HG03064 (cell line): ENCODE data around the gene CLN5.
A peak's percentile ranks its signal among the peaks of the same experiment; 100 is the strongest.
"Not testable (repeated sequence)": the region's sequence is repeated elsewhere in the genome, so short reads cannot be mapped to it uniquely, and the experiment has no call there.

Source experiments
- ATAC-seq: cut with Tn5 transposase; IDR thresholded peaks from one replicate; pipeline ENCODE4 v1.9.1; 2021; ENCODE audit warnings: low read depth; ENCODE audit not compliant: unreplicated experiment

The CLN5 gene

DNA sequence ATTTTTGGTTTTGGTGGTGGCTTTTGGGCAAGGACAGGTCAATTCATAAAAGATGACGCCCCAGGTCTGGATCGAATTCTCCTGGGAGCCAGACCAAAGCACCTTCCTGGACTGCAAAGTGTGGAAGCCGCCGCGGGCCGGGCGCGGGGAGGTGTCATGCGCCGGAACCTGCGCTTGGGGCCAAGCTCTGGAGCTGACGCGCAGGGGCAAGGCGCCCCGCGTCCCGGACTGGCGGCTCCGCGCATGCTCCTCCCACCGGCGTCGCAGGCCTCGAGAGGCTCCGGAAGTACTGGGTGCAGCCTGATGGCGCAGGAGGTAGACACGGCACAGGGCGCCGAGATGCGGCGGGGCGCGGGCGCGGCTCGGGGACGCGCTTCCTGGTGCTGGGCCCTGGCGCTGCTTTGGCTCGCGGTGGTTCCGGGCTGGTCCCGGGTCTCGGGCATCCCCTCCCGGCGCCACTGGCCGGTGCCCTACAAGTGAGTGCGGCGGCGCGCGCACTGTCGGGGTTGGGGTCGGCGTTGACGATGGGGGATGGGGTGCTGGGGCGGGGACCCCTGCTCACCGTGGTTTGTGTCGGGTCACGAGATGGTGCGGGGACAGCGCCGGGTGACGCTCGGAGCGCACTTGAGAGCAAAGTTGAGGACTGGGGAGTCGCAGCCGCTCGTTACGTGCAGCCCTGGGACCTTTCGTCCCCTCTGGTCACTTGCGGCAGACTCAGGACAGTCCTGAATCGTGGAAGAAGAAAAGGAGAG, at the start of gene CLN5:
TSS of gene CLN5 (plus strand) at position 286 of the 752 bp plus-strand sequence. CDS start at position 304, 18 bp downstream.
- ATAC-seq = peak; percentile 97

DNA sequence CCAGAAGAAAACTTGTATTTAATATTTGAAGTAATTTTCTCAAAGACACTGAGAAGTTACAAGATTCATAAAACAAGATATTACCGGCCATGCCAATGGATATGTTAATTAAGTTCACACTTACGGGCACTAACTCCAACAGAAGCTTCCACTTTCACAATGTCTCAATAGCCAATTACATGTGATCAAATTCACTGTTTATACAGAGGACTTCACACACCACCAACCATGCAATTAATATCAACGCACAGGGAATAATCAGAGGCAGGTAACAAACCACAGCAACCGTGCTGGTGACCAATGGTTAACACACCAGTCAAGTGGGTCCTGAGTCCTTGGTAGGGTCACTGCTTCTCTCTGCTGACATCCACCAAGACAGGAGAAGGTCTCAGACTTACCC, 49.5 kb upstream of the CLN5 start:
- no peak for ATAC-seq

DNA sequence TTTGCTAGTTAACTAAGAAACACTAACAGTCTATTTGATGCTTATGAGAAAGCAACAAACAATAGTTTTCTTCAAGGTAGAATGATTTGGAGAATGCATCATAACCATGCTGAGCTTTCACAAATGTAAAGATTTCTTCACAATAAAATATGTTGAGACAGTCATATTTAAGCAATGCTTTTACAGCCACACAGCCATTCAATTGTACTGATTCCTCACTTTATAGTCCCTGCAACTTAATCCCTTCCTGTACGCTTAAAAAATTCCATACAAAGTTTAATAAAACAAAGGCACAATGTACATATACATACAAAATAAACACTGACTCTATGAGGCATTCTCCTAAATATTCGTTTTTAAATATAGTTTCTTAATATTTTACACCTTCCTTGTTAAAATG, 48.2 kb upstream of the CLN5 start:
- no peak for ATAC-seq

DNA sequence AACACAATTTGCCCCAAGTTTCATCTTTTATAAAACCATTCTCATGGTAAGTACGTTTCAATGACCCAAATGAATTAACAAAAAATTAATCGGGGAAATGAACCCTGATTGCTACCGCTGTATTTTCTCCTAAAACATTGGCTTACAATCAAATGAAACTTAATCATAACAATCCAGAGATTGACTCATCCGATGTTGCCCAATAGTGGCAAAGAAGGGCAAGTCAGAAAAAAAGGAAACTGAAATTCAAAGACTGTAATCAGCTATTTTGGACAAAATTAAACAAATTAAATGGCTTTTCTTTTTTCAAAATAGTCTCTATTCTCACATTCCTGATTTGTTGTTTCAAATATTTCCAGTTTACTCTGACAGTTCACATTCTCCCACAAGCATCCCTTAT, 47.4 kb upstream of the CLN5 start:
- no peak for ATAC-seq

DNA sequence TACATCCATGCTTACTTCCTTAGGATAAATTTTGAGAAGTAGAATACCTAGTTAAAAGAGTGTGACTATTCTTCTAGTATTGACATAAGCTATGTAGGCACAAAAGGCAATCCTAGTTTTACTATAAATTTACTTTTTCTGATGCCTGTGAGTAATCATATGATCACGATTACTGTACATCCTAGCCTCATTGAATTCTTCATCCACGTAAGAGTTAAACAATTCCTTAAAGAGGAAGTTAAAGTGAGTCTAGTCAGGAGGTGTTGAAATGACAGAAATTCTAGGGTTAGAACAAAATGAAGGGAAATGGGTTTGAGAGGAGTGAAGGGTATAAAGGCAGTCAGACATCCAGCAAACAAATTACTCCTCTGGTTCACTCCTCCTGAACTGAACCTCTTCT, 43.7 kb upstream of the CLN5 start, which contains the start of gene ACOD1:
TSS of gene ACOD1 (plus strand) at position 363 of the 400 bp plus-strand sequence. CDS start 48 bp downstream, outside the sequence.
- ATAC-seq = no peak

DNA sequence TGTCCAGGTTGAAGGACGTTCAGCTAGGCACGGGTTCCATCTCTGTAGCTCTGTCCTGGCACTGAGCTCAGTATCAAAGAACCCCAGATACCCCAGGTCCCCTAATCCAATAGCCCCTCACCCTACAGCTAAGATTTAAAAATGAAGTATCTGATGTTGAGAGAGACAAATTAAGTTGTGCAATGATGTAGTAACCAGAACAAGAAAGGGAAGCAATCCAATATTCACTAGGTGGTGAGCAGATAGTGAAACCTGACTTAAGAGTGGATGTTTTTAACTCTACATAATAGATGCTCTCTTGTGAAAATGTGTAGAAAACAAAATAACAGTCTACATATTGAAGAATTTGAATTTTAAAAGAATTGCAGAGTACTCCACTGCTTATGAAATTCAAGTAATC, 41.8 kb upstream of the CLN5 start:
- no peak for ATAC-seq

DNA sequence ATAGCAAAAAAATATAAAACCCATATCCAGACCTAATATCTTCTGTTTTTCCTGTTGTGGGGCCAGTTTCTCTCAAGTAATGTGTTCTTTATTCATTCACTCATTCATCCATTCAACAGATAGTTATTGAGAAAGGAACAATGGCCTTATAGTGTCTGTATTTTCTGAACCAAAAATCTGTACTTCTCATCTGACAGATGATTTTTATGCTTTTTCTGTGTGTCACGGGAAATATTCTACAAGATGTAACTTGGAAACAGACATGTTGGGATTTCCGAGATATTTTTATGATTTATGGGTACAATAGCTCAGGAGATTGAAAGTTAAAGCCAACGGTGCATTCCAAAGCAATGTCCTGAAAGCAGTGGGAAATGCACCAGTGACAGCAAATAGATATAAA, 37.9 kb upstream of the CLN5 start:
- no peak for ATAC-seq

DNA sequence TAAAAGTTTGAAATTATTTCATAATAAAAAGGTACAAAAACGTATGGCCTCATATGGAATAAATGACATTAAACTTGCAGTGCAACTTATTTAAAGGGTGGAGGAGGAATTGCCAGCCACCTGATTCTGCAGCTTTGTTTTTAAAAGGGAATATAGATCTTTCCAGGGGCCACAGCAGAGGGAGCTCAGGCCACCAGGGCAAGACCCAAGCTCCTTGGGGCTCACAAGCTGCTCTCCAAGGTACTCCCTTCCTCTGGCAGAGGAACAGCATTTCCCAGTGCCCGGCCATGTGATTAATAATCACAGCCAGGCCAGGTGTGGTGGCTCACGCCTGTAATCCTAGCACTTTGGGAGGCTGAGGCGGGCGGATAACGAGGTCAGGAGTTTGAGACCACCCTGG, 37.3 kb upstream of the CLN5 start:
- ATAC-seq = no peak

DNA sequence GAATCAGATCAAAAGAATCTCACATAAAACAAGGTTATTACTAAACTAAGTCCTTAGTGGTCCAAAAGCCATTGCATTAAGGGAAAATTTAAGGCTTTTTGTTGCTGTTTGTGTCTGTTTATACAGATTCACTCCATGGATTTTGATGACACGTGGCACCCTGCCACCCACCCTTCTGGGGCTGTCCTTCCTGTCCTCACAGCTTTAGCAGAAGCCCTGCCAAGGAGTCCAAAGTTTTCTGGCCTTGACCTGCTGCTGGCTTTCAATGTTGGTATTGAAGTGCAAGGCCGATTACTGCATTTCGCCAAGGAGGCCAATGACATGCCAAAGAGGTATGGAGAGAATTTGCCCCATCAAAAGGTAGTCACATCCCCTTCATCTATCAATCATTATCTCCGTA, 36.7 kb upstream of the CLN5 start:
- no peak for ATAC-seq

DNA sequence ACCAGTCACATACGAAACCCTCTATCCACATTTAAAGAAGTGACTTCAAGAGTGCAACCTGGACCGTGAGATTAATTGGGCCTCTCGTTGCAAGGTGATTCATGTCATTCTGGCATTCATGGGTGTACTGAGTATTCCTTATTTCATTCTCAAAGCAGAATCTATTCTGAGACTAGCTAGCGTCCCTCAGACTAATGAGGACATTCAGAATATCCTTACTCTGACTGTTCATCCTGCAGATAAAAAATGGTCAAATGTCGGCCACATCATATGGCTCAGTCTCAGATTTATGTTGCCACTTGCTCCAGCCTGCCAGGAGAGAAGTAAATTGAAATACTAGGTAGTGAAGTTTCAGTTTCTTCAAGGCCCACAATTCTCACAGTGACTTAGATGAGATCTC, 36.2 kb upstream of the CLN5 start:
- ATAC-seq = no peak

DNA sequence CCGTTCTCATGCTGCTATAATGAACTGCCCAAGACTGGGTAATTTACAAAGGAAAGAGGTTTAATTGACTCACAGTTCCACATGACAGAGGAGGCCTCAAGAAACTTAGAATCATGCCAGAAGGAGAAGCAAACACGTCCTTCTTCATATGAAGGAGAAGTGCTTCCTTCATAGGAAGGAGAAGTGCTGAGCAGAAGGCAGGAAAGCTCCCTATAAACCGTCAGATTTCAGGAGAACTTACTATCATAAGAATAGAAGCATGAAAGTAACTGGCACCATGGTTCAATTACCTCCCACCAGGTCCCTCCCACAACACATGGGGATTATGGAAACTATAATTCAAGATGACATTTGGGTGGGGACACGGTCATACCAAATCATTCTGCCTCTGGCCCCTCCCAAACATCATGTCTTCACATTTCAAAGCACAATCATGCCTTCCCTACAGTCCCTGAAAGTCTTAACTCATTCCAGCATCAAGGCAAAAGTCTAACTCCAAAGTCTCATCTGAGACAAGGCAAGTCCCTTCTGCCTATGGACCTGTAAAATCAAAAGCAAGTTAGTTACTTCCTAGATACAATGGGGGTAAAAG, 32.9 kb upstream of the CLN5 start:
- ATAC-seq = no peak

DNA sequence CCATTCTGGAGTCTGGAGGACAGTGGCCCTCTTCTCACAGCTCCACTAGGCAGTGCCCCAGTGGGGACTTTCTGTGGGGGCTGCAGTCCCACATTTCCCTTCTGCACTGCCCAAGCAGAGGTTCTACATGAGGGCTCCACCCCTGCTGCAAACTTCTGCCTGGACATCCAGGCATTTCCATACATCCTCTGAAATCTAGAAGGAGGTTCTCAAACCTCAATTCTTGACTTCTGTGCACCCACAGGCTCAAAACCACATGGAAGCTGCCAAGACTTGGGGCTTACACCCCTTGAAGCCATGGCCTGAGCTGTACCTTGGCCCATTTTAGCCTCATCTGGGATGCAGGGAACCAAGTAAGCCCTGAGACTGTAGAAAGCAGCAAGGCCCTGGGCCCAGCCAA, 32.1 kb upstream of the CLN5 start:
- ATAC-seq = not testable (repeated sequence)

DNA sequence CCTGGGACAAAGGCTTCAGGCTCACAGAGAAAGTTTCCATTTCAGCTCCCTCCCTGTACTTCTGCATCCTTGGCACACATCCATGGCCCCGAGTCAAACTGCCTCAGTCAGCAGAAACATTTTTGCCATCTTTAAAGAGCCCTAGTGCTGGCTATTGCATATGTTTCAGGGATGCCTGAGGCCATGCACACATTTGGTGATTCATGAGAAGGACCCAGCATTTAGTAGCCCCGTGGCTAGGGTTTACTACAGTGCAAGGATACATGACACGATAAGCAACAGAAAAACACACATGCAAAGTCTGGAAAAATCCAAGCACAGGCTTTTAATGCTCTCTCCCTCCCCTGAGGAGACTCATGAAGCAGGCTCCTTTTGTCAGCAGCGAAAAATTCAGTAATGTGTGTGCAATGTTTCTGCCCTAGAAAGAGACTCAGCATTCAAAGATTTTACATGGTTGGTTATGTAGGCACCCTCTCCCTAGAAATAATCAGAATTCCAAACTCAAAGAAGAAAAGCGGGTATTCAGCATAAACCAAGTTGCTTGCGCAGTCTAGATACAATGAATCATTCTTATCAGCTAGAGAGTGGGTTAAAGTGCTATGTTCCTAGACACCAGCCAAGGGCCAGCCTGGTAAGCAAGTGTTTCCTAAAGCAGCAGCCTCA, 26.0 kb upstream of the CLN5 start:
- ATAC-seq = no peak

DNA sequence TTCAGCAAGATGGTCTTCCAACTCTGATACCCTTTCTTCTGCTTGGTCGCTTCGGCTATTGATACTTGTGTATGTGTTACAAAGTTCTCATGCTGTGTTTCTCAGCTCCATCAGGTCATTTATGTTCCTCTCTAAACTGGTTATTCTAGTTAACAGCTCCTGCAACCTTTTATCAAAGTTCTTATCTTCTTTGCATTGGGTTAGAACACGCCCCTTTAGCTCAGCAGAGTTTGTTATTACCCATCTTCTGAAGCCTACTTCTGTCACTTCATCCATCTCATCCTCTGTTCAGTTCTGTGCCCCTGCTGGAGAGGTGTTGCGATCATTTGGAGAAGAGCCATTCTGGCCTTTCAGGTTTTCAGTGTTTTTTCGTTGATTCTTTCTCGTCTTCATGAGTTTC, 24.9 kb upstream of the CLN5 start:
- no peak for ATAC-seq

DNA sequence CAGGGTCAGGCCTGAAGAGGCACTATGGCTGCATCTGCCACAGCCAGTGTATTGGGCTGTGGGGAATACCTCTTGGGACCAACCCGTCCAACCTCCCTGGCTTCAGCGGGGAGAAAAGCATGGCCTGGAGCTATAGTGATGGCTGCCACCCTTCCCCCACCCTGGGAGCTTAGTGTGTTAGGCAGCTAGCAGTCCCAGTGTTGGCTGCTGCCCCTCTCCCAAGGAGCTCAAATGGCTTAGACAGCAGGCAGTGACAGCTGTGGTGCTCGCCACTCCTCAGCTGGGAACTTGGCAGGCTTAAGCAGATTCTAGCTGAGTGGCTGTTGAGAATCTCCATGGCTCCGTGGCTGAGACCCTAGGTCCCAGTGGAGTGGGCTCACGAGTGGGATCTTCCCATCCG, 23.8 kb upstream of the CLN5 start:
- no peak for ATAC-seq

DNA sequence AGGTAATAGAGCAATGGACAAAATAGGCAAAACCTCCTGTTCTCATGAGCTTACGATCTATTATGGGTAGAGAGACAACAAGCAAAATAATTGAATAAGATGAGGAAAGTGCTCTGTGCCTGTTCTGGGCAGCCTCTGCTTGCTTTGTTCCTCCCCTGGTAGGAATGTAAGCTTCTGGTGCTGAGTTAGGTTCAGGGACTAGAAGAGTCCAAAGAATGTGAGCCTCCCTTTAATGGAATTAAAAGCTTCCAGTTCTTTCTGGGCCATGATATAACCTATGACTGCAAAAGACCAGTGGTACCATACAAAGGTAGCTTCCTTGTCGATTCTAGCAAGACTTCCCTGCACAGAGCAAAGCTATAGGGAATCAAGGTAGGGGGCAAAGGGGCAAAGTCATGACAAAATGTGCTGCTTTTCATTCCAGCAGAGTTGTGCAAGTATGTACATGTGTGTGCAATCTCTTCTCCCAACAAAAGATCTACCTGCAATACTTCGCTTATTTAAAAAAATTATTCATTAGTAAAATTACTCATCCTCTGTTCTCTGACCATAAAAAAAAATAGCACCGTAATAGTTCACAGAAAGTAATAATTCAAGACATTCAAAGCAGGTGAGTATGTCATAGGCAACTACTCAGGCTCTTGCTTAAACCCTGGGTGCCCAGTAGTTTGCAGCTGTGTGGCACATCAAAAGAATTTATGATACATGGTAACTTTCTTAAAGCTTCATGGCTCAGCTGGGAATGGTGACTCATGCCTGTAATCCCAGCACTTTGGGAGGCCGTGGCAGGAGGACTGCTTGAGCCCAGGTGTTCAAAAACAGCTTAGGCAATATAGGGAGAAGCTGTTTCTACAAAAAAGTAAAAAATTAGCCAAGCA, 22.2 kb upstream of the CLN5 start:
- no peak for ATAC-seq

DNA sequence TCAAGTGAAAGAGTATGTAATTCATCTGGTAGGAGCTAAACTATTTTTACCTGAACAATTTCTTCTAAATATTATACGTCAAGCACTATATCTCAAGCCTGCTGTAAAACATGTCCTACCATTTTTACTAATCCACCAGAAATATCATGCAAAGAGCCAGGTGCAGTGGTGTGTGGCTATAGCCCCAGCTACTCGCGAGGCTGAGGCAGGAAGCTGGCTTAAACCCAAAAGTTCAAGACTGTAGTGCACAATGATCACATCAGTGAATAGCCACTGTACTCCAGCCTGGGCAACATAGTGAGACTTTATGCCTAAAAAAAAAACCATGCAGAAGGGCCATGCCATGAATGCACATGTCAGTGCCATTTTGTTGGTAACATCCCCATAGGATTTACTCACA, 20.7 kb upstream of the CLN5 start:
- ATAC-seq = peak; percentile 69

DNA sequence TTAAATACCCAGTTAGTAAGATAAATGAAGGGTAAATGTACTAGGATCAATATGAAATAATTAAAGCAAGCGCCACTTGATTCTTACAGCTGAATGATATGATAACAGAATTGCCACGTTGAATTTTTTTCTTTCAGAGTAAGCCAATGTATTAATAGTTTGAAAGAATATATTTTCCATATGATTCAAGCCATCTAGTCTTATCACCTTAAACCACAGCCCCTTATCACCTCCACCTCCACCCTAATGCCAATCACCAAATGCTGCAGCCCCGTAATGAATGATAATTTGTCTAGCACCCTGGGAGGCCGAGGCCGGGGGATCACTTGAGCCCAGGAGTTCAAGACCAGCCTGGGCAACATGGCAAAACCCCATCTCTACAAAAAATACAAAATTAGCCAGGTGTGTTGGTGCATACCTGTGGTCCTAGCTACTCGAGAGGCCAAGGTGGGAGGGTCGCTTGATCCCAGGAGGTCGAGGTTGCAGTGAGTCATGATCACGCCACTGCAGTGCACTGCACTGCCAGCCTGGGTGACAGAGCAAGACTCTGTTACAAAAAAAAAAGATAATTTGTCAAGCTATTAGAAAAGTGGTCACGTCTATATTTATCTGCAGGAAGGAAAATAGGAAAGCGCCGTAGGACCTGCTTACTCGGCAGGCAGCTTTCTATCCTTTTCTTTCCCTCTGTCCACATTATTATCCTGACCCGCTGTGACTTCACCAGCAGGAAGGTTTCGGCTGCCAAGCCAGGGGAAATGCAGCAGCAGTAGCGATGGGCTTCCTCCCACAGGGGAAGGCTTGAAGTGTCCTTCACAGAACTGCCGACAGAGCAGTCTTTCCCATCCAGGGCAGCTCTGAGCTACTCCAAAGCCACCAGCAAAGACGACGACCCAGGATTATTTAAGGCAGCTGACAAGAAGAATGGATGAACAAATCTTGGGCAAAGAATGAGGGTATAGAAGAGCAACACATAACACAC, 19.7 kb upstream of the CLN5 start:
- no peak for ATAC-seq

DNA sequence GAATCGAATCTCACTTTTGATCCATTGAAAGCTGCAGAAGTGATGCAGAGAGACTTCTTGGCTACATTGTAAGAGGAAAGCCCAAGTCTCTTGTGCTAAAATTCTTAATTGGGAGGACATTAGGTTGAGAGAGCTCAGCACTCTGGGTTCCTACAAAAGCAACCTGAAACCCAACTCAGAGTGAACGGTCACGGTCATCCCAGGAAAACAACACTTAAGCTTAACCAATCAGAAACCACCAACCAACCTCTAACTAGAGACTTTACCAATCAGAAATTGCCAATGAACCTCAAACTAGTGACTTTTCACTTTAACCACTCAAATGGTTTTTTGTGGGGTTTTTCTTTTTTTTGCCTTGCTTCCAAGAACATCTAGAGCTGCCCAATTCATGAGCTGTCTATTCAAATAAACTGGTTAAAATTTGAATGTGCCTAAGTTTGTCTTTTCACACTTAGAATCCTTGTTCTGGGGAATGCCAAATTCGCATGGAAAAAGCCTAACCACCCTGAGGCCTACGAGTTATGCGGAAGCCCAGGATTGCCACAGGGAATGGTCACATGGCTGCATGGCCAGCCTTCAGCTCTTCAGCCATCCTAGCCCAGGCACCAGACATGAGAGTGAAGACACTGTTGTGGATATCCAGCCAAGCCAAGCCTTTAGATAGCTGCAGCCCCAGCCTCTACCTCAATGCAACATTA, 17.8 kb upstream of the CLN5 start:
- no peak for ATAC-seq
